Panc1 (cell line): Measurements from ENCODE around the gene LRRC8B.

Experiments used
- POLR2AphosphoS5 ChIP-seq: IDR thresholded peaks from 2 replicates; pipeline ENCODE4 v1.6.1; 2012; ENCODE audit warnings: mild to moderate bottlenecking, low read depth, low read length, moderate library complexity
- TF ChIP-seq, protein P1 (sequence below): fragments of 450-650 bp; IDR thresholded peaks from 2 replicates; pipeline ENCODE4 v1.5.1; 2017; ENCODE audit warnings: mild to moderate bottlenecking

- TF ChIP-seq, protein P1, sequence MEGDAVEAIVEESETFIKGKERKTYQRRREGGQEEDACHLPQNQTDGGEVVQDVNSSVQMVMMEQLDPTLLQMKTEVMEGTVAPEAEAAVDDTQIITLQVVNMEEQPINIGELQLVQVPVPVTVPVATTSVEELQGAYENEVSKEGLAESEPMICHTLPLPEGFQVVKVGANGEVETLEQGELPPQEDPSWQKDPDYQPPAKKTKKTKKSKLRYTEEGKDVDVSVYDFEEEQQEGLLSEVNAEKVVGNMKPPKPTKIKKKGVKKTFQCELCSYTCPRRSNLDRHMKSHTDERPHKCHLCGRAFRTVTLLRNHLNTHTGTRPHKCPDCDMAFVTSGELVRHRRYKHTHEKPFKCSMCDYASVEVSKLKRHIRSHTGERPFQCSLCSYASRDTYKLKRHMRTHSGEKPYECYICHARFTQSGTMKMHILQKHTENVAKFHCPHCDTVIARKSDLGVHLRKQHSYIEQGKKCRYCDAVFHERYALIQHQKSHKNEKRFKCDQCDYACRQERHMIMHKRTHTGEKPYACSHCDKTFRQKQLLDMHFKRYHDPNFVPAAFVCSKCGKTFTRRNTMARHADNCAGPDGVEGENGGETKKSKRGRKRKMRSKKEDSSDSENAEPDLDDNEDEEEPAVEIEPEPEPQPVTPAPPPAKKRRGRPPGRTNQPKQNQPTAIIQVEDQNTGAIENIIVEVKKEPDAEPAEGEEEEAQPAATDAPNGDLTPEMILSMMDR: no peak
- TF ChIP-seq POLR2AphosphoS5: no peak
Observed at GRCh38 chr1:89523572-89524368, 859 bp upstream of the LRRC8B start.
